Astrocyte of the hippocampus (primary cell): ENCODE data around the gene VPS54.
"Not testable (repeated sequence)": the region's sequence is repeated elsewhere in the genome, so short reads cannot be mapped to it uniquely, and the experiment has no call there.

Experiments
- DNase-seq: peaks from one replicate; pipeline ENCODE4 v3.0.0; 2011; ENCODE audit warnings: low read depth, low spot score

VPS54 gene

DNA sequence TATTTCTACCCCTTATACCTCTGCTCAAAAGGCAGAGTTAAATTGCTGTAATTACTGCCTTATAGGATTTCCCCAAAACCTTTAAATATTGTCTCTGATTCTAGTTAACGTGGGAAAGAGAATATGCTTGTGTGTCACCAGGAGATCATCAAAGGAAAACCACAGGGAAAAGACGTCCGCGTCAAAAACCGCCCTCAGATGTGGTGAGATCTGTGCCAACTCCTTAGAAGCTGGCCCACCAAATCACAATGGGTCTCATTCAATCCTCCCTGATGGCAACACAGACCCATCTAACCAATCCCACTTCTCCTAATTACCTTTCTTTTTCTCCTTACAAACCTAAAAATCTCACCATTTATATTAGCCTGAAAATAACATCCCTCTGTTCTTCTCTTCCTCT is 25.4 kb downstream of the VPS54 start:
- peak; percentile 72 for DNase-seq

DNA sequence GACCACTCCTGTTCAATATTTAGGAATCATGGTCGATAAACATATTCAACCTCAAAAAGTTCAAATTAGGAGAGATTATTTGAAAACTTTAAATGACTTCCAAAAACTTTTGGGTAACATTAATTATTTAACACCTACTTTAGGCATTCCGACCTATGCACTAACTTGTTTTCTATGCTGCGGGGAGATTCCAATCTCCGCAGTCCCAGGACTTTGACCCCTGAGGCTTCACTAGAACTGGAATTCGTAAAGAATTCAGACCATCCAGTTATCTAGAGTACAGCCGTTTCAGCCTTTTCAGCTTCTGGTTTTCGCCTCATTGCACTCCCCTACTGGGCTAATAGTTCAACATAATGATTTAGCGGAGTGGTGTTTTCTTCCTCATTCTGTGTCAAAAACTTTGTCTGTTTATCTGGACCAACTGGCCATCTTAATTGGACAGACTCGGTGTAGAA is 26.1 kb downstream of the VPS54 start:
- DNase-seq = peak; percentile 63

DNA sequence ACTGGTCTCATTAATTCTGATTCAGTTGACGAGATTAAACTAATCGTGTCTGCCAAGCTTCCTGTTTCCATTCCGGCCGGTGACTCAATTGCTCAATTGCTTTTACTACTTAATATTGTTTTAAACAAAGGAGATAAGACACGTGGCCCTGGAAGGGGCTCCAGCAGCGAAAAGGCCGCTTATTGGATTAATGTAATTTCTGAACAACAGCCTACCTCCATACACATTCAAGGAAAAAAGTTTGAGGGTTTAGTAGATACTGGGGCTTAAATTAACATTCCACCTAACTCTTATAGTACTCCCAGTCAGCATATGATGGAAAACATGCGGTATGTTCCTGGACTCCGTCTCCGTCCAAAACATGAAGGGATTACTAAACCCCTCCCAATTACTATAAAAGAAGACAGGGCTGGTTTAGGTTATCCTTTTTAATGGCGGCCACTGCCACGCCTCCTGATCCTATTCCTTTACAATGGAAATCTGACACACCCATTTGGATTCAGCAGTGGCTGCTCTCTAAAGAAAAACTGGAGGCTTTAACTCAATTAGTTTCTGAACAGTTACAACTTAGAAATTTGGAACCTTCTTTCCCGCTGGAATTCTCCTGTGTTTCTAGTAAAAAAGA is 27.1 kb downstream of the VPS54 start:
- DNase-seq = peak; percentile 22

DNA sequence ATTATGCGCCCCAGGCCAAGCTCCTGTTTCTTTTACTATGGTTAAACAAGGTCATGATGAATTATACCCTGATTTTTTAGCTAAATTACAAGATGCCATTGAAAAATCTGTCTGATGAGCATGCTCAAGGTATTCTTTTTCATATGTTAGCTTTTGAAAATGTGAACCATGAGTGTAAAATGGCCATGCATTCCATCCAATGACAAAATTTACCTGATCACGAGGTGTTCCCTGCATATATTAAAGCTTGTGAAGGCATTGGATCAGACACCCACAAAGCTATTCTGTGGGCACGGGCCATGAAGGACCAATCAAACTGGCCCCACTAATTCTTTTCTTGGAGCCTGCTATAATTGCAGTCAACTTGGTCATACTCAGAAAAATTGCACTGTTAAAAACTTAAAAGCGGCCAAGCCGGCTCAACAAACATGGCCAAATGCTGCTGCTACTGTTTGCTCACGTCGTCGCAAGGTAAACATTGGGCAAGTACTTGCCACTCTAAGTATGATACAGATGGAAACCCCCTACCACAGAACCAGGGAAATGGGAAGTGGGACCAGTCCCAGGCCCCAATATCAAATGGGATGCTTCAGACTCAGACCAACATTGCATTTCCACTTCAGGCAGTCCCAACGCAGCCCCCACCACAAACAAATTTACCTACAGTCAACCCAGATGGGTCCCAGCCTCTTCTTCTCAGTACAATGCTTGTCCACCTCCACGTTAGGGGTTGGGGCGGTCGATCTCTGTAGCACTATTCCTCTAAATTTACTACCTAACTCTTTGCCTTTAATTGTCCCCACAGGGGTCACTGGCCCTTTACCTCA is 27.8 kb downstream of the VPS54 start:
- not testable (repeated sequence) for DNase-seq

DNA sequence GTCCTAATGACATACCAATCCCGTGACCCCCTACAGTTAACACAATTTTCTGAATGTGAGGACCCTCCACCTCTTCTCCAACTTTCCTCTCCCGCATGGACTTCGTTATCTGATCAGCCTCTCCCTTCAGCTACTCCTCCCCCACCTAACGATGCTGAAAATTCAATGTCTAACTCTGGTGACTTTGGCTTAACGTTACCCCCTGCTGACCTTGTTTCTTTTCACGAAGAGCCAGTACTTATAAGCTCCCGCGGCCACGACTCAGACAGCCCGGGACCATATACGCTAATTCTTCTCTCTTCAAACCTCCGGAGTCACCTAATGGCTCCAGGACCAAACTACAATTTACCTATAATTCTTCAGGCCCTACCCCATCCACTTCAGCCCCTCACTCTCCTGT is 29.2 kb downstream of the VPS54 start:
- DNase-seq = no peak

DNA sequence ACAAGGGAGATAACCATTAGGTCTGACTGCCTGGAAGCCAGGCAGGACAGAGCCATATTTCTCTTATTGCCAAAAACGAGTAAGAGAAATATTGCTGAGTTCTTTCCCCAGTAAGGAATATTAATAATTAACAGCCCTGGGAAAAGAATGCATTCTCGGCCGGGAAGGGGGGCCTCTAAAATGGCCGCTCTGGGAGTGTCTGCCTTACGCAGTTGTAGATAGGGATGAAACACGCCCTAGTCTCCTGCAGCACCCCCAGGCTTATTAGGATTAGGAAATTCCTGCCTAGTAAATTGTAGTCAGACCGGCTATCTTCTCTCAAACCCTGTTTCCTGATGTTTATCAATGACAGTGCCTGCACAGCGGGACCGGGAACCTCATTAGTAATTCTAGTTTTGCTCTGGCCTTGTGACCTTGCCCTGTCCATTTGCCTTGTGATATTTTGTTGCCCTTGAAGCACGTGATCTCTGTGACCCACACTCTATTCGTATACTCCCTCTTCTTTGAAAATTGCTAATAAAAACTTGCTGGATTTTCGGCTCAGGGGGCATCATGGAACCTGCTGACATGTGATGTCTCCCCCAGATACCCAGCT is 30.3 kb downstream of the VPS54 start:
- not testable (repeated sequence) for DNase-seq

DNA sequence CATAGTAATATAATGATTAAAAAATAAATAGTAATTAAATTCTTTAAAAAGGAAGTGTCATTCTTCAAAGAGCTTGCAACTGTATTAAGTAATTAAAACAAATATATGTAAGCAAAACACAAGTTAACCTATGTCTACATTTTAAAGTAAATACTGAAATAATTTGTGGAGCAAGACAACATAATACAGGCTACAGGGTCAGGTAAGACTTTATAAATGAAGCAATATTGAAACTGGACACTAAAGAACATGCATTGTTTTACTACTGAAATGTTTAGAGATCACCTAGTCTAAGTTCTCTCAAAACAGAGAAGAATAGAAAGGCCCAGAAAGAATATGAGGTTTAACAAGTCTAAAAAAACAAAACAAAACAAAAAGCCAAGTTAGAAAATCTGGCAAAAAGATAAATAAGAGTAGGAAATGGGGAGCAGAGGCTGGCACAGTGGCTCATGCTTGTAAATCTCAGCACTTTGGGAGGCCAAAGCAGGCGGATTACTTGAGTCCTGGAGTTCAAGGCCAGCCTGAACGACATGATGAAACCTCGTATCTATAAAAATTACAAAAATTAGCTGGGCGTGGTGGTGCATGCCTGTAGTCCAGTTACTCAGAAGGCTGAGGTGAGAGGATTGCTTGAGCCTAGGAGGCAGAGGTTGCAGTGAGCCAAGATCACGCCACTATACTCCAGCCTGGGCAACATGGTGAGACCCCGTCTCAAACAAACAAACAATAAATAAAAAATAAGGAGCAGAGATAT is 34.4 kb downstream of the VPS54 start:
- DNase-seq = no peak

DNA sequence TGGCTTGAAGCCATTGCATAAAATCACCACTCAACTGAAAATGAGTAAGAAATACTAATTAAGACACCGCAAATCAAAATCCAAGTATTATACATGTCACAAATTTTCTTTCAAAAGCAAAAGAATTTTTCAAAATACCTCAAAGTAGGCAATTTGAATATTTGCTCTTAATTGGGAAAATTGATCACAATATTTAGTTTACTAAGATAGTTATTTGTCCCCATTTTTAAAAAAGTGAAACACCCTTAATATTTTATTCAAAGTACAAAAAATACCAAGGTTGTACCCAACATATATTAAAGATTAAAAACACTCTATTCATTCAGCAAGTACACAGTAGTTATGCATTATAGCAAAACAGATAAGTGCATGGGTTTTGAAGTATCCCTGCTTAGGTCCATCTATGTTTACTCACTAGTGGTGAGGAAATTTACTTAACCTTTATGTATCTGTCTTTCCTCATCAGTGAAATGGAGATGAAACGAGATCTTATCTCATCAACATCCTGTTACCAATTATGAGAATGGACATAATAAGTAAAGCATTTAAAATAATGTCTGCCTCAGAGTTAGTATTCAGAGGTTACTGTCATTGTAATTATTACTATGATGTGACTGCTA is 35.1 kb downstream of the VPS54 start:
- no peak for DNase-seq

DNA sequence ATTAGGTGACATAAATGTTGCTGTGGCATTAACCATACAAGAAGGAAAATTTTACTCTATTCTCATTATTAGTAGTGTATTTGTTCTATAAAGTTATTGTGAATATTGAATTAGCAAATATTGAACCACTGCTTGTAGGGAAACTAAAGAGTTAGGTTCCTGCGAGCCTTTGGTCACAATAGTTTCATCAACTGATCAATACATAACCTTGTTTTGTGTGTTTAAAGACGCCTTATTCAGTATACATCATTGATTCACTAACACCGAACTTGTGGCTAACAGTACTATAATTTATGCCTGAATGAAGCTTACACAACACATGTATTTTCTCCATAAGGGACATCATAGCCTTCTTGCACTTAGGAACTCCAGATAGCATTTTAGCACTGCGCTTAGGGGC is 36.9 kb downstream of the VPS54 start:
- no peak for DNase-seq

DNA sequence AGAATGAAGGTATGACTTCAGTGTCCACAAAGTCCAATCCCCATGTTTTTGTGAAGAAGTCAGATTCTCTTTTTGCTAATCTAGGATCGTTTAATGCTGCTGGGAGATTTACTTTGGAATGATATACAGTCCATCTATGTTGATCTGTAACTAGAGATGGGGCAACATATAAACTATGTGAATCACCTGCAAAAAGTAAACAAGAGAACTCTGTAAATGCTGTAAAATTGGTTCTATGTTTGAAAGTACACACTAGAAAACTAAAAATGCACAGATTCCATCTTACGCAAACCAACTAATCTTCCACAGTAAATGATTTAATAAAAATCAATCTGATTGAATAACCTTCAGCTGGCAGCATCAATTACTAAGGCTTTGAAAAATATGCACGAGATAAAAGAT is 37.5 kb downstream of the VPS54 start:
- no peak for DNase-seq

DNA sequence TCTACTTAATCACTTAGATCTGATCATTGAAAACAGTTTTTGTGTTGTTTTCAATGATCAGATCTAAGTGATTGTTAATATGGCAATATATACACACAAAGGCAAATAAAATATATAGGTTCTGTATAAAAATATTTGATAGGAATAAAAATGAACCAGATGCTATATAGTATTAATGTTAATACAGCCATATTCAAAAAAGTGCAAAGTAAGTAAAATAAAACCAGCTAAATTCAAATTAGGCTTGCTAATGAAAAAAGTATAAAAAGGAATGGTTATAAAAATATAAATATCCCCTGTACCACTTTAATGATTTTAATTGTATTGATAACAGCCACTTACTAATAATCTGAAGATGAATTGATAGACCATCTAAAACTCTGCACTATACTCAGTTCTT is 38.4 kb downstream of the VPS54 start:
- DNase-seq = no peak

DNA sequence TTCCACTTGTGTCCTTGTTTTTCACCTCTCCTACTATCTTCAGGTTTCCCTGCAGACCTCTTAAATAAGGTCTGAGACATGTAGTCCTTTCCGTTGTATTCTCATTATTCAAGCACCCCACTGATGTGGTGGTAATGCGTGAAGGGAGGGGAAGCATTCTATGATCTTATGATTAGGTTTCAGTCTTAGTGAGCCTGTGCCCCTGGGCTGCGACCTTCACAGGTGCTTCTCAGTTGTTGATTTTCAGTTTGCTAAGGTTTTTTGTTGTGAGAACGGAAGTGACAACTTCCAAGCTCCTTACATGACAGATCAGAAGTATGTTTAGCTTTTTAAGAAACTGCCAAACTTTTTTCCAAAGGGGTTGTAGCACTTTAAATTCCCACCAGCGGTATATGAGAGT is 41.3 kb downstream of the VPS54 start:
- DNase-seq = no peak

DNA sequence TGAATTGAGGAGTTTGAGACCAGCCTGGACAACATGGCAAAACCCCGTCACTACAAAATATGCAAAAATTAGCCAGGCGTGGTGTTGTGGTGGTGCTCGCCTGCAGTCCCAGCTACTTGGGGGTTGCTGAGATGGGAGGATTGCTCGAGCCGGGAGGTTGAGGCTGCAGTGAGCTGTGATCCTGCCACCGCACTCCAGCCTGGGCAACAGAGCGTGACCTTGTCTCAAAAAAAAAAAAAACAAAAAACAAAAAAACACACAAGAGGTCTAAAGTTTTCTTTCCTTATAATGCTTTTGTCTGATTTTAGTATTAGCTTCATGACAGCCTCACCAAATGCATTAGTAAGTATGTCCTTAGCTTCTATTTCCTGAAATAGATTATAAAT is 43.1 kb downstream of the VPS54 start:
- DNase-seq = no peak

DNA sequence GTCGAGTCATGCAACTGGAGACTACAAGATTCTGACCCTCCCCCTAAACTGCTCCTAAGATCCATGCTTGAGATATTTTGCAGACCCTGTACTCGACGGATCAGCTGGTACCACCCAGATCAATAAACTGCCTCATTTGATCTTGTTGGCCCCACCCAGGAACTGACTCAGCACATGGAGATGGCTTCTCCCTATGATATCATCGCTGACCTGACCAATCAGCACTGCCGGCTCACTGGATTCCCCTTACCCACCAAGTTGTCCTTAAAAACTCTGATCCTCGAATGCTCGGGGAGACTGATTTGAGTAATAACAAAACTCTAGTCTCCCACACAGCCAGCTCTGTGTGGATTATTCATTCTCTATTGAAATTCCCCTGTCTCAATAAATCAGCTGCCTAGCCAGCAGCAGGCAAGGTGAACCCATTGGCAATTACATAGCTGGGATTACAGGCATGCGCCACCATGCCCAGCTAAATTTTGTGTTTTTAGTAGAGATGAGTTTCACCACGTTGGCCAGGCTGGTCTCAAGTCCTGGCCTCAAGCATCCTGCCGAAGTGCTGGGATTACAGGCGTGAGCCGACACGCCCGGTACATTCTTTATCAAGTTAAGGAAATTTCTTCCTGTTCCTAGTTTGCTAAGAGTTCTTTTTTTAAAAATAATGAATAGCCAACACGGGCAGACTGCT is 43.6 kb downstream of the VPS54 start:
- DNase-seq = no peak

DNA sequence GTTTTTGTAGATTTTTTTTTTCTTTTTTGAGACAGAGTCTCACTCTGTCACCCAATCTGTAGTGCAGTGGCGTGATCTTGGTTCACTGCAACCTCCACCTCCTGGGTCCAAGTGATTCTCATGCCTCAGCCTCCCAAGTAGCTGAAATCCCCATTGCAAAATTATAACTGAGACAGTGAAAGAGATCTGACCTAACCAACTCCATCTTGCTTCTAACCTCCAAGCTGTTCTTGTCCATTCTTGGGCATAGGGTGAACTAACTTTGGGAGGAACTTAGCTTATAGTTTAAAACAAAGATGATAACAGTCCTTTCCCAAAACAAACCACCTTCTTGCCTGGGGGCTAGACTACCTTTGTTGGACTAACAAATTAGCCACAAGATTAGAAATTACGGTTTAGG is 44.2 kb downstream of the VPS54 start:
- not testable (repeated sequence) for DNase-seq

DNA sequence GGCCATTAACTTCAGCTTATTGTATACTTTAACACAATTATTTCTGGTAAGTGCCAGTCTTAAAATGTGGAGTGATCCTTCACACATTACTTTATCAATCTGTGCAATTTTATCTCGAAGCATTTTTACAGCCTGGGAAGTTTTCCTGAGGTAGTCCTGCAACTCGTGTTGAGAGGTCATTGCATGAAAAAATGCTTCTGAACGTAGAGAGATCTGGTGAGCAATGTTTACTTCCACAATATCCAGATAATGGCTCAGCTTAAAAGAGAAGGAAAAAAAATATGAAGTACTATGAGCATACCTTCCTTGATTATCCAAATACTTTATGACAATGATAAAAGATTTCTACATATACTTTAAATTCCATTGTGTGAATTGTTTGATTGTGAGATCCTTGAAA is 57.0 kb downstream of the VPS54 start:
- no peak for DNase-seq

DNA sequence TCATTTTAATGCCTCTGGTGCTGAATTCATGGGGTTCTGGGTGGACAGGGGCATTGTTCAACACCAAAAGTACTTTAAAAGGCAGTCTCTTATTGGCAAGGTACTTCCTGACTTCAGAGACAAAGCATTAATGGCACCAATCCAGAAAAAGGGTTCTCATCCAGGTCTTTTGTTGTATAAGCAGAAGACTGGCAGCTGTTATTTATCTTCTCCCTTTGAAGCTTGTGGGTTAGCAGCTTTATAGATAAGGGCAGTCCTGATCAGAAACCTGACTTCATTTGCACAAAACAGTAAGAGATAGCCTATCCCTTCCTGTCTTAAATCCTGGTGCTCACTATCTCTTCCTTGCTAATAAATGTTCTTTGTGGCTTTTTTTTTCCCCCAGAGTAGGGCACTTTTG is 68.8 kb downstream of the VPS54 start:
- no peak for DNase-seq

DNA sequence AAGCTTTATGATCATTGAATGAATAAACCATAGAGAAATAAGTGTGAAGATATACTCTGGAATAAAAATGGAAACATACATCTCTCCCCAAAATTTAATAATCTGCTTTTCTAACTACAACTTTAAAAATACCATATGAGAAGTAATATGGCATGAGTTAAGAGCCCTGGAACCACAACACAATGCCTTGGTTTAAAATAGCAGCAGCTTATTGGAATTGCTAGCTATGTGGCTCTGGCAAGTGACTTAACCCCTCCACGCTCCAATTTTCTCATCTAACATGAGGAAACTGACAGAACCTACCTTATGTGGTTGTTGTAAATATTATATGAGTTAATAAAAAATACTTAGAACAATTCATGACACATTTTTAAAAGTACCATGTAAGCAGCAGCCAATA is 76.4 kb downstream of the VPS54 start:
- no peak for DNase-seq

DNA sequence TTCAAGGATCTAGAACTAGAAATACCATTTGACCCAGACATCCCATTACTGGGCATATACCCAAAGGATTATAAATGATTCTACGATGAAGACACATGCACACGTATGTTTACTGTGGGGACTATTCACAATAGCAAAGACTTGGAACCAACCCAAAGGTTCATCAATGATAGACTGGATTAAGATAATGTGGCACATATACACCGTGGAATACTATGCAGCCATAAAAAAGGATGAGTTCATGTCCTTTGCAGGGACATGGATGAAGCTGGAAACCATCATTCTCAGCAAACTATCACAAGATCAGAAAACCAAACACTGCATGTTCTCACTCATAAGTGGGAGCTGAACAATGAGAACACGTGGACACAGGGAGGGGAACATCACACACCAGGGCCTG is 87.1 kb downstream of the VPS54 start:
- not testable (repeated sequence) for DNase-seq

DNA sequence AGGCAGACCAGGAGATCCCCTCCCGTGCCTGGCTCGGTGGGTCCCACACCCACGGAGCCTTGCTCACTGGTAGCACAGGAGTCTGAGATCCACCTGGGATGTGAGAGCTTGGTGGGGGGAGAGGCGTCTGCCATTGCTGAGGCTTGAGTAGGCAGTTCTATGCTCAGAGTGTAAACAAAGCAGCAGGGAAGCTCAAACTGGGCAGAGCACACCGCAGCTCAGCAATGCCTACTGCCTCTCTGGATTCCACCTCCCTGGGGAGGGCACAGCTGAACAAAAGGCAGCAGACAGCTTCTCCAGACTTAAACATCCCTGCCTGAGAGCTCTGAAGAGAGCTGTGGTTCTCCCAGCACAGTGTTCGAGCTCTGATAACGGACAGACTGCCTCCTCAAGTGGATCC is 92.4 kb downstream of the VPS54 start:
- DNase-seq = peak; percentile 8

DNA sequence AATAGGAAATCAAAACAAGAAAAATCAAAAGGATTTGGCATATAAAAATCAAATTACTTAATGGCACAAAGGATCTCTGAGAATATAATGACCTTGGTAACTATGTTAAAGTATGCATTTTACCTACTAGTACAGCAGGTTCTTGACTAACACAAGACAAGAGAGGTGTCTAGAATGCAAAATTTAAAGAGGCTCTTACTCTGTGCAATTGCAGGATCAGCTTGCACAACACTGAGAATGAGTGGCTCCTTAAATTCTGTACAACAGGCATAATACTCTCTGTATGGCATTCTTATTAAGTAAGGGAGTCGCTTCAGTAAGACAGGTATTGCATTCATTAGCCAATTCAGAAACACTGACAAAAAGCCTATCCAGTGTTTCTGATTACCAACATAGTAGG is 104.9 kb downstream of the VPS54 start:
- DNase-seq = no peak
